Mesothelial cell of epicardium (in vitro differentiated cells): ENCODE measurements around the gene FGF14. TPM values are rescaled to one million over a fixed set of nuclear protein-coding genes. Genes with fewer than 3 reads are reported as not detected.

Experiments used
- DNase-seq, 2 experiments: peaks; one replicate each; pipeline ENCODE4 v3.0.0; 2021; ENCODE audit warnings: low spot score in 2 of 2; ENCODE audit not compliant: unreplicated experiment in 2 of 2
- H3K27ac Mint-ChIP-seq: 2 replicates; pipeline ENCODE4 v1.8.0; 2021; ENCODE audit warnings: mixed read lengths
- H3K27me3 Mint-ChIP-seq: 2 replicates; pipeline ENCODE4 v1.8.0; 2021; ENCODE audit warnings: low read depth, mixed read lengths
- H3K36me3 Mint-ChIP-seq: 2 replicates; pipeline ENCODE4 v1.8.0; 2021; ENCODE audit warnings: mixed read lengths
- H3K4me1 Mint-ChIP-seq: 2 replicates; pipeline ENCODE4 v1.8.0; 2021; ENCODE audit warnings: mixed read lengths
- H3K4me3 Mint-ChIP-seq: 2 replicates; pipeline ENCODE4 v1.8.0; 2021; ENCODE audit warnings: mild to moderate bottlenecking, moderate library complexity, mixed read lengths
- H3K9me3 Mint-ChIP-seq: 2 replicates; pipeline ENCODE4 v1.8.0; 2021; ENCODE audit warnings: mixed read lengths
- total RNA-seq: library from RNA; stranded (reverse); gene quantifications from 3 replicates; pipeline ENCODE4 v1.2.1, GENCODE V29; 2021
- TF ChIP-seq, protein P1 (sequence below): fragments of 200-600 bp; sonication (generic); IDR thresholded peaks from one replicate; pipeline ENCODE4 v1.5.0; 2021; ENCODE audit warnings: antibody characterized with exemption; ENCODE audit not compliant: unreplicated experiment

The FGF14 gene
- total RNA-seq, 1 donor from 2014 or later = 0.02 TPM

DNA sequence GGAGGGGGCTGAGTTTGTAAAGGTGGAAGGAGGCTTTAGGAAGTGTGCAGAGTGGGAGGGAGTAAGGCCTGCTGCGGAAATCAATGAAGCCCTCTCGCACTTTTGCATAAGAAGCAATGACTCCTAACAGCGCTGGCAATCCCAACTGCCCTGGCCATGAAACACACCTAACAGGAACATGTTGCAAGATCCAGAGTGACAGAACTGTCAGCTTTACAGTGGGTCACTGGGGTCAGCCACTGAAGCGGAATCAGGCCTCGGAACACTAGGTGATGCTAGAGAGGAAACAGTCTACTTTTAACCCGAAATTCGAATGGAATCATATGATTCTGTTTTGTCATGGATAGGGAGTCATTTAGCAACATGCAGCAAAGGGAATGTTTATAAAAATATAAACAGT lies 54.4 kb downstream of the FGF14 start:
- H3K4me3 Mint-ChIP-seq = no peak overlapping the region
- no peak overlapping the region for H3K27ac Mint-ChIP-seq
- TF ChIP-seq, protein P1, sequence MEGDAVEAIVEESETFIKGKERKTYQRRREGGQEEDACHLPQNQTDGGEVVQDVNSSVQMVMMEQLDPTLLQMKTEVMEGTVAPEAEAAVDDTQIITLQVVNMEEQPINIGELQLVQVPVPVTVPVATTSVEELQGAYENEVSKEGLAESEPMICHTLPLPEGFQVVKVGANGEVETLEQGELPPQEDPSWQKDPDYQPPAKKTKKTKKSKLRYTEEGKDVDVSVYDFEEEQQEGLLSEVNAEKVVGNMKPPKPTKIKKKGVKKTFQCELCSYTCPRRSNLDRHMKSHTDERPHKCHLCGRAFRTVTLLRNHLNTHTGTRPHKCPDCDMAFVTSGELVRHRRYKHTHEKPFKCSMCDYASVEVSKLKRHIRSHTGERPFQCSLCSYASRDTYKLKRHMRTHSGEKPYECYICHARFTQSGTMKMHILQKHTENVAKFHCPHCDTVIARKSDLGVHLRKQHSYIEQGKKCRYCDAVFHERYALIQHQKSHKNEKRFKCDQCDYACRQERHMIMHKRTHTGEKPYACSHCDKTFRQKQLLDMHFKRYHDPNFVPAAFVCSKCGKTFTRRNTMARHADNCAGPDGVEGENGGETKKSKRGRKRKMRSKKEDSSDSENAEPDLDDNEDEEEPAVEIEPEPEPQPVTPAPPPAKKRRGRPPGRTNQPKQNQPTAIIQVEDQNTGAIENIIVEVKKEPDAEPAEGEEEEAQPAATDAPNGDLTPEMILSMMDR = no peak
- DNase-seq = no peak
- no peaks in the 10 kb centered on the region for H3K4me1 Mint-ChIP-seq
- no peaks in the 10 kb centered on the region for H3K36me3 Mint-ChIP-seq
- peaks cover 14% of the 10 kb centered on the region for H3K27me3 Mint-ChIP-seq
- H3K9me3 Mint-ChIP-seq = no peaks in the 10 kb centered on the region

DNA sequence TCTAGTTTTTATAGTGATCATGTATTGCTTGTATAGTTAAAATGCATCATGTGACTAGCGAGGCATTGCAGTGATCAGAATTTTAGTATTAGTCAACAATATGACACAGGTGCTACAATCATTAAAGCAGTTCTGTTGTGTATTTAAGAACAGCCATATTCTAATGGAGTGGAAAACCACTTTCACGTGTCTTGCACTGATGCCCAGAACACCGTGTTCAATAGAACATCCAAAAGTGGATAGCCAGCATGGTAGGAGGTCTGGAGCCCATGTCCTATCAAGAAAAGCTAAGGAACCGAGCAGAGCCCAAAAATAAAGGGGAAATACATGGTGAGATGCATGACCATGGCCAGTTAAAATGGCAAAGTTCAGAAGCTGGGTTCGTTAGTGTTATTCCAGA lies 55.1 kb downstream of the FGF14 start:
- Mint-ChIP-seq H3K4me3 (no peak overlapping the region), H3K9me3 (no peaks in the 10 kb centered on the region), H3K36me3 (no peaks in the 10 kb centered on the region), H3K4me1 (no peaks in the 10 kb centered on the region), H3K27ac (no peak overlapping the region), H3K27me3 (peaks cover 14% of the 10 kb centered on the region)
- DNase-seq = no peak
- TF ChIP-seq, protein P1 = no peak

DNA sequence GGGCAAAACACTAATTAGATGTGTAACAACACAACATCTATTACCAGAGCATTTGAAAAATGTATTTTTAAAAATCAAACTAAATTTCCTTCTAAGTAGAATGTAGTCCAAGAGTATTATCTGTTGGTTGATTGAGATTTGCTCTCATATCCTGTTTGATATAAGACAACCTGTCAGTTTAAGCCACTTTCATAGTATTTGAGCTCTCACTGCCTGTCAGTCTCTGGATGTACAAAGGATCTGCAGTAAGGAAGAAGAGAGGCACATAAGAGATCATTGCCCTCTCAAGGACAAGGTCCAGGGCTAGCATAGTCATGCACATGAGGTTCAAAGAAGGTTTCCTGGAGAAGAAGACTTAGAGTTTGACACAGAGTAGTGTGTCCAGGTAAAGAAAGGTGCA lies 57.4 kb downstream of the FGF14 start:
- TF ChIP-seq, protein P1 = no peak
- H3K4me3 Mint-ChIP-seq = no peak overlapping the region

DNA sequence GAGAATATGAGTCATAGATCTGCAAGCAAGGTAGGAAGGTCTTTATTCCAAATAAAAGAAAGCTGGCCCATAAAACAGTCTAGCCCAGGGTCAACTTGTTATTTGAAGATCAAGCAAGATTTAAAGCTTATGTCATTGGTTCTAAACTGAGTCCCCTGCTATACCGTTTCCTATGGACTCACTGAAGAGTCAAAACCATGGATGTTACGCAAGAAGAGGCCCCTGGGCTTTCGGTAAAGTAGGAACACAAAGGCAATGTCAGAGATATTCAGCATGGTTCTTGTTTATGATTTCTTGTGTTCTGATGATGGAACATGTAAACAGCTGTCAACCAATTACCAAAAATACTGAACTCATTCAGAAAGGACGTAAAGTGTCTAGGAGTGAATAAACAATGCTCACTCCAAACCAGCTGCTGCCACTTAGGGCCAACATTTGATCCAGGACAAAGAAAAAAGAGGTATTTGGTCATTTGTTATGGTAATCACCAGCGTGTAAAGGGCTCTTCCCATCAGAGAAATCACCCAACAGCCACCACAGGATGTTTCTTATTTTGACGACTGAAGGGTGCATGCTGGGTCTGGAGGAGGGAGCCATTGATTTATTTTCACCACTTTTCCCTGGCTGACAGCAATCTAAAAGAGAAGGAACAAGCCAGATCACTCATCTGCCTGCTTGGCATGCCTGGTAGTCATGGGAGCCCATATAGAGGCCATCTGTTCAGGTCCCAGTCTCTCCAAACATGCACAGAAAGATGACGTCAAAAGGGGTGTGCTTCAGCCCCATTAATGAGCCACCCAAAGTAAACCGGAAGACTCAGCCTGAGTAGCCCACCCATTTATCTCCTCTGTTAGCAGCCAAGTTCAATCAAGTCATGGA lies 68.3 kb downstream of the FGF14 start:
- TF ChIP-seq, protein P1 = no peak
- peaks cover 31% of the 10 kb centered on the region for H3K27me3 Mint-ChIP-seq
- H3K27ac Mint-ChIP-seq = no peak overlapping the region
- no peak overlapping the region for H3K4me3 Mint-ChIP-seq
- H3K4me1 Mint-ChIP-seq = no peaks in the 10 kb centered on the region
- no peak for DNase-seq
- no peaks in the 10 kb centered on the region for H3K36me3 Mint-ChIP-seq
- H3K9me3 Mint-ChIP-seq = peaks cover 5% of the 10 kb centered on the region

More for the DNA sequence above, 57.4 kb downstream of the FGF14 start:
- no peak for DNase-seq
- Mint-ChIP-seq H3K27ac (no peak overlapping the region), H3K27me3 (peaks cover 18% of the 10 kb centered on the region), H3K36me3 (no peaks in the 10 kb centered on the region), H3K9me3 (no peaks in the 10 kb centered on the region), H3K4me1 (no peaks in the 10 kb centered on the region)

DNA sequence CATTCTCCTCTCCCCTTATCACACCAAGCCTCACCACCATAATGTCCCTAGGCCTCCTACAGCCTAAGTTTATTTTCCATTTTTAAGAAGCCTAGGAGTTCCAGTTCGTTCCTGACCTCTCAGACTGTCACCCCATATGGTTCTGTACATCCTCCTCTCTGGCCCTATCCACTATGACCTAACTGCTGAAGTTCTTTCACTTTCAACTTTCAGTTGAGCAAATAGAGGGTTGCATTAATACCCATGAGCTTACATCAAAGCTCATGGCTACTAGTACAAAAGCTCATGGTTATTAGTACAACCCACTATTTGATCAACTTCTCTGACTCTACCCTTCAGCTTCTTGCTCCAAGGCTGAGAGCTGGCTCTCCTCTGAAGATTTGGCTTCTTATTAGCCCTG lies 72.9 kb downstream of the FGF14 start:
- Mint-ChIP-seq H3K4me1 (no peaks in the 10 kb centered on the region), H3K27ac (no peak overlapping the region), H3K9me3 (no peaks in the 10 kb centered on the region), H3K4me3 (no peak overlapping the region), H3K27me3 (peaks cover 28% of the 10 kb centered on the region), H3K36me3 (no peaks in the 10 kb centered on the region)
- DNase-seq = no peak
- TF ChIP-seq, protein P1 = no peak
